RWPE2 (cell line): Measurements from ENCODE around the gene PAXIP1.

Experiments used
- ATAC-seq: fragments of 200-7000 bp; cut with Tn5 transposase; 3 replicates; pipeline ENCODE4 v1.9.1; 2021; ENCODE audit warnings: low read depth
- DNase-seq: peaks from one replicate; pipeline ENCODE4 v3.0.0-alpha.2; 2020; ENCODE audit warnings: low spot score
- H3K27ac ChIP-seq: fragments of 450-650 bp; 2 replicates; pipeline ENCODE4 v1.5.1; 2017; ENCODE audit warnings: mild to moderate bottlenecking; ENCODE audit not compliant: poor library complexity, severe bottlenecking
- H3K27me3 ChIP-seq: fragments of 250-450 bp; sonication (Bioruptor Pico); 2 replicates; pipeline ENCODE4 v1.5.1; 2021; ENCODE audit warnings: mild to moderate bottlenecking, moderate library complexity; ENCODE audit not compliant: insufficient read depth, poor library complexity, severe bottlenecking
- H3K36me3 ChIP-seq: fragments of 250-450 bp; sonication (Bioruptor Pico); 2 replicates; pipeline ENCODE4 v1.5.1; 2020; ENCODE audit warnings: low read depth, mild to moderate bottlenecking, moderate library complexity
- H3K4me1 ChIP-seq: fragments of 250-450 bp; sonication (Bioruptor Pico); 2 replicates; pipeline ENCODE4 v1.5.1; 2021; ENCODE audit warnings: mild to moderate bottlenecking, moderate library complexity; ENCODE audit not compliant: insufficient read depth, poor library complexity, severe bottlenecking
- H3K4me3 ChIP-seq: fragments of 250-450 bp; sonication (Bioruptor Pico); 2 replicates; pipeline ENCODE4 v1.5.1; 2021; ENCODE audit warnings: mild to moderate bottlenecking, moderate library complexity; ENCODE audit not compliant: severe bottlenecking
- H3K9me3 ChIP-seq: fragments of 250-450 bp; sonication (Bioruptor Pico); 2 replicates; pipeline ENCODE4 v1.5.1; 2021; ENCODE audit warnings: mild to moderate bottlenecking, moderate library complexity; ENCODE audit not compliant: severe bottlenecking
- CTCF ChIP-seq: fragments of 450-650 bp; IDR thresholded peaks from one replicate; pipeline ENCODE4 v1.5.1; 2017; ENCODE audit warnings: mild to moderate bottlenecking, moderate library complexity; ENCODE audit not compliant: poor library complexity, severe bottlenecking

The PAXIP1 gene

GRCh38 chr7:155032978-155033377, 30.1 kb upstream of the PAXIP1 start:
- no peak for TF ChIP-seq CTCF
- Histone ChIP-seq H3K9me3 (no peaks in the 10 kb centered on the region), H3K27me3 (peaks cover 3% of the 10 kb centered on the region), H3K27ac (no peak overlapping the region), H3K4me1 (no peaks in the 10 kb centered on the region), H3K4me3 (no peak overlapping the region), H3K36me3 (no peaks in the 10 kb centered on the region)
- no peak for DNase-seq
- no peak for ATAC-seq

GRCh38 chr7:155027879-155028278, 25.0 kb upstream of the PAXIP1 start:
- Histone ChIP-seq H3K4me3 (no peak overlapping the region), H3K4me1 (no peaks in the 10 kb centered on the region), H3K27me3 (peaks cover 3% of the 10 kb centered on the region), H3K27ac (no peak overlapping the region), H3K36me3 (no peaks in the 10 kb centered on the region), H3K9me3 (no peaks in the 10 kb centered on the region)
- ATAC-seq (no peak), DNase-seq (no peak)
- TF ChIP-seq CTCF = no peak

GRCh38 chr7:155021699-155022145, 18.8 kb upstream of the PAXIP1 start:
- Histone ChIP-seq H3K4me3 (no peak overlapping the region), H3K9me3 (no peaks in the 10 kb centered on the region), H3K27ac (no peak overlapping the region), H3K4me1 (no peaks in the 10 kb centered on the region), H3K27me3 (no peaks in the 10 kb centered on the region), H3K36me3 (no peaks in the 10 kb centered on the region)
- no peak for TF ChIP-seq CTCF
- no peak for DNase-seq
- no peak for ATAC-seq

- no peak for TF ChIP-seq CTCF
- H3K36me3 ChIP-seq = no peaks in the 10 kb centered on the region
- ATAC-seq = no peak
- no peak overlapping the region for H3K27ac ChIP-seq
- no peak for DNase-seq
- H3K4me1 ChIP-seq = no peaks in the 10 kb centered on the region
- H3K9me3 ChIP-seq = no peaks in the 10 kb centered on the region
- no peak overlapping the region for H3K4me3 ChIP-seq
- H3K27me3 ChIP-seq = no peaks in the 10 kb centered on the region
Observed at GRCh38 chr7:155020996-155021395, 18.1 kb upstream of the PAXIP1 start.

- Histone ChIP-seq H3K27me3 (no peaks in the 10 kb centered on the region), H3K4me1 (no peaks in the 10 kb centered on the region), H3K9me3 (no peaks in the 10 kb centered on the region), H3K27ac (no peak overlapping the region), H3K4me3 (no peak overlapping the region), H3K36me3 (no peaks in the 10 kb centered on the region)
- no peak for DNase-seq
- no peak for TF ChIP-seq CTCF
- ATAC-seq = no peak
Observed at GRCh38 chr7:155017834-155018233, 14.9 kb upstream of the PAXIP1 start.
